ENCODE data around the gene FBL.
"Not testable (repeated sequence)": the region's sequence is repeated elsewhere in the genome, so short reads cannot be mapped to it uniquely, and the experiment has no call there.

Gene FBL

GRCh38 chr19:39820696-39821095, 25.5 kb downstream of the FBL start:
- DNase-seq = no peak

- DNase-seq = no peak
Observed at GRCh38 chr19:39819786-39820185, 26.4 kb downstream of the FBL start.

DNA sequence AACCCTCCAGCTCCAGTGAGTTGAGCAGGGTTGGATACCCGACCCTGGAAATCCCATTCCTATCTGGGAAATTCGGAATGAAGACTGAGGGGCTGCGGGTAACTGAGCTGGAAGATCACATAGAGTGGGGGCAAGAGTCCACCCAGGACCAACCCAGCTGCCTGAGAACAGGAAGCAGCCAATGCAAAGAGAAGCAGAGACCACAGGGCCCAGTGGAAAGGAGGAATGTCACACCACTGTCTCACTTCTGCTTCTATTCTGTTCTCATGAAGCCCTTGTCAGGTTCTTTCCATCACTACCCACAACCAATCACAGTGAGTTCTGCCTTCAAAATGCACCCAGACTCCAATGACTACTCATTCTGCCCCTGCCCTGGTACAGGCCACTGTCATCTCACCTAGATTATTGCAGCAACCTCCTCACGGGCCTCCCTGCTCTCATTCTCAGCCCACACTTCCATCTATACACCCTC, 27.5 kb downstream of the FBL start:
- no peak for DNase-seq

DNA sequence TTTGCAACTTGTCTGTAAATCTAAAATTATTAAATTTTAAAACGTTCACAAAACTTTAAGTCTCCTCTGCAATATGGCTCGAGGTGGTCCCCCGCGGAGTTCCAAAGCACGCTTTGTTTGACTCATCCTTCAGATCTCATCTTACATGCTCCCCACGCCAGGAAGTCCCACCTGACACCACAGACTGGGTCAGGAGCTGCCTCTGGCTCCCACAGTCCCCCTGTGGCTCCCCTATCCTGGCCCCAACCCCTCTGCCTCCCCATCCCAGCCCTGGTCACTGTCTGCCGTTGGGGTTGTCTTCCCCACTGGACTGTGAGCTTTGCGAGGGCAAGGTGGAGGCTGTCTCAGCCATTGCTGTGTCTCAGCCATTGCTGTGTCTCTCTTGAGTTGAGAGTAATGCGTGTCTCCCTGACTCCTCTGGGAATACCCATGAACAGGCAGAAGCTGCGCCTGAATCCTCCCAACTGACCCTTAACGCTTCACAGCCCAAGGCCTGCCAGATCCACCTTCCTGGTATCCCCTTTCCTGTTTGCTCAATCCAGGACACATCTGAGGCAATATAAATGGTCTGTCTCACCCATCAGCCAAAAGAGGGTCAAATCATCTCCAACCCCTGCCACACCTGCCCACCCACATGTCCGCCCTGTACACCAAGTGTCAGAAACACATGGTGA, 28.2 kb downstream of the FBL start:
- DNase-seq = no peak

- DNase-seq = no peak
Observed at GRCh38 chr19:39816287-39817048, 29.7 kb downstream of the FBL start.

- no peak for DNase-seq
Observed at GRCh38 chr19:39814595-39814994, 31.6 kb downstream of the FBL start.

- DNase-seq = not testable (repeated sequence)
Observed at GRCh38 chr19:39814111-39814510, 32.1 kb downstream of the FBL start.

- DNase-seq = no peak
Observed at GRCh38 chr19:39813264-39813993, 32.8 kb downstream of the FBL start.

DNA sequence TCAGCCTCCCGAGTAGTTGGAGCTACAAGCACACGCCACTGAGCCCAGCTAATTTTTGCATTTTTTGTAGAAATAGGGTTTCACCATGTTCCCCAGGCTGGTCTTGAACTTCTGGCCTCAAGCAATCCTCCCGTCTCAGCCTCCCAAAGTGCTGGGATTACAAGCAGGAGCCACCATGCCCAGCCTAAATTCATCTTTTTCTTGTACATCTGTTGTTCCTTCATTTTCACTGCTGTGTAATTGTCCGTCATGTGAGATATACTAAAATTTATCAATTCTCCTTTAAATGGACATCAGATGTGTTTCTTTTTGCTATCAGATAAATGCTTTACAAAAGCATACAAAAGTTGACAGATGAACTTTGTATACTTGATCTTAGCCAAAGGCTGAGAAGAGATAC, 35.1 kb downstream of the FBL start:
- no peak for DNase-seq

DNA sequence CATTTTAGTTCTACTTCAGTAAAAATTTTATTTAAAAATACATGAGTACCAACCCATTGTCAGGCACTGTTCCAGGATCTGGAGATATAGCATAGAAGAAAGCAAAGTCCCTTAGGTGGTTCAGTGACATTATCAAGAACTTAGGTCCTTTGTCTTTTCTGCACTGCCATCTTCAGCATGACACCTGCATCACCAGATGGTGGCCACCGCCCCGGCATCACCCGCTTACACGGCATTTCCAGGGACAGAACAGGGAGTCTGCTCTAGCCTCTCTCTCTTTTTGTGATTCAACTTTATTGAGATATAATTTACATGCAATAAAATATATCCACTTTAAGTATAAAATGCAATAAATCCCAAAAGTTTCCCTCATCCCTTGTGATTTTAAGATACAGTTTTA, 35.8 kb downstream of the FBL start:
- DNase-seq = no peak

- DNase-seq = no peak
Observed at GRCh38 chr19:39809368-39809767, 36.8 kb downstream of the FBL start.

GRCh38 chr19:39808688-39809087, 37.5 kb downstream of the FBL start:
- not testable (repeated sequence) for DNase-seq

DNA sequence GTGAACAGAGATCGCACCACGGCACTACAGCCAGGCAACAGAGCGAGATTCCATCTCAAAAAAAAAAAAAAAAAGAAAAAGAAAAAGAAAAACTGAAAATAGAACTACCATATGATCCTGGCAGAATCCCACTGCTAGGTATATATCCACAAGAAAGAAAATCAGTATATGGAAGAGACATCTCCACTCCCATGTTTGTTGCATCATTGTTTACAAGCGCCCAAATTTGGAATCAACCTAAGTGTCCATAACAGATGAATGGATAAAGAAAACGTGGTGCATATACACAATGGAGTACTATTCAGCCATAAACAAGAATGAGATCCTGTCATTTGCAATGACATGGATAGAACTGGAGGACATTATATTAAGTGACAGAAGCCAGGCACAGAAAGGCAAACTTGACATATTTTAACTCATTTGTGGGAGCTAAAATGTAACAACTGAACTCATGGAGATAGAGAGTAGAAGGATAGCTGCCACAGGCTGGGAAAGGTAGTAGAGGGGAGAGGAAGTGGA, 38.3 kb downstream of the FBL start:
- no peak for DNase-seq

DNA sequence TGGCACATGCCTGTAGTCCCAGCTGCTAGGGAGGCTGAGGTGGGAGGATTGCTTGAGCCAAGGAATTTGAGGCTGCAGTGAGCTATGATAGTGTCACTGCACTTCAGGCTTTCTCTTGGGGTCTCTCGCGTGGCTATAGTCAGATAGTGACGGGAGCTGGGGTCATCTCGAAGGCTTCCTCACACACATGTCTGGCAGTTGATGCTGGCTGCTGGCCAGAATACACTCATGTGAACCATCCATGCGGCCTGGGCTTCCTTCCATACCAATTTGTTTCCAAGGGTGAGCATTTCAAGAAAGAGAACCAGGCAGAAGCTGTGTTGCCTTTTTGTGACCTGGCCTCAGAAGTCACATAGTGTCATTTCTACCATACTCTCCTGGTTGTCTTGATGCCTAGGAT, 41.1 kb downstream of the FBL start:
- no peak for DNase-seq

- no peak for DNase-seq
Observed at GRCh38 chr19:39802958-39803357, 43.2 kb downstream of the FBL start.

DNA sequence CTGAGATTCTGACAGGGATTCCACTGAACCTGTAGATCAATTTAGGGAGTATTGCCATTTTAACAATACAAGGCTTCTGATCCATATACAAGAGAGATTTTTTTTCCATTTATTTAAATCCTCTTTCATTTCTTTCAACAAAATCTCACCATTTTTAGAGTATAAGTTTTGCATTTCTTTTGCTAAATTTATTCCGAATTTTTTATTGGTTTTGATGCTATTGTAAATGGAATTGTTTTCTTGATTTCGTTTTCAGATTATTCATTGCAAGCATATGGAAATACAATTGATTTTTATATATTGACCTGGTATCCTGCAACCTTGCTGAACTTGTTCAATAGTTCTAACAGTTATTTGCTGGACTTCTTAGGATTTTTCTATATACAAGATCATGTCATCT, 49.1 kb downstream of the FBL start:
- DNase-seq = no peak

- no peak for DNase-seq
Observed at GRCh38 chr19:39796000-39796498, 50.1 kb downstream of the FBL start.

DNA sequence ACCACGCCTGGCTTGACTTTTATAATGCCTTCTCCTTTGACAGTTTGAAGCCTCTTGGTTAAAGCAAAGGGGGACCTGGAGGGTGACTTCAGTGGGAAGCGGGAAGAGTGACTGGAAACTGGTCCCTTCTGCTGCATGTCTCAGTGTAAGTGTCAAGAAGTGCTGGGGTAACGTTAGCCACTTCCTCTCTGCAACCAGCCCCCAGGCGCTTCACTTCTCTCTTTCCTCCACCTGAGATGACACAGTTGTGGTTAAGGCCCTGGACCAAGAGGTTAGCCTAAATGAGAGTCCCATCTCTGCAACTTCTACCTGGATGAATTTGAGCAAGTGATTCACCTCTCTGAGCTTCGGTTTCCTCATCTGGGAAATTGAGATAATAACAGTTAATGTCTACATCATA, 51.2 kb downstream of the FBL start:
- DNase-seq = no peak

DNA sequence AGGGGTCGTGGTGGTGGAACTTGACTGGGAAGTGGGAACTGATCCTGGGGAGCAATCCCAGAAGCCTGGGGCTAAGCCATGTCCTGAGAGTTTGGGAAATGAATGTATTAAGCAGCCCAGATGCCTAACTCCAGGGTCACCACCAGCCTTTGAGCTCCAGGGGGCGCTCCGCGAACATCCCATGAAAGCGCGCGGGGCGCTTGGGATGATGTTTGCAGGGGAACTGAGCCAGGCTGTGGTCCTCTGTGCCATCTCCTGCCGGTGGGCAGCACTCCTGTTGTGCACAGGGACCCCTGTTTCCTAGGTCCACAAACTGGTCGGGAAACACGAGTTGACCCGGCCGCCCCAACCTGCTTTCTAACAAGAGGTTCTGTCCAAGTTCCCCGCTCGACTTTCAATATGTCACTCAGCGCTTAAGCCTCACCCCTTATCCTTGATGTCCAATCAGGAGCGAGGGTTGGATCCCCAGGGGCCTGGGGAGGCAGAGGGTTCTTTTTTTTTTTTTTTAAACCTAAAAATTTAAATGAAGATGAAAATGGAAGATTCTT, 53.1 kb downstream of the FBL start:
- peak; percentile 67 for DNase-seq

- DNase-seq = no peak
Observed at GRCh38 chr19:39788244-39788643, 57.9 kb downstream of the FBL start.

All from stimulated activated CD4-positive, alpha-beta T cell treated with anti-CD3 and anti-CD28 coated beads, Interleukin-1b, Interleukin-23, amount 100 ng/mL, for 48 hours (primary cell).